Stimulated activated CD8-positive, alpha-beta memory T cell treated with anti-CD3 and anti-CD28 coated beads, Interleukin-15, amount 100 ng/mL, for 4 hours (primary cell): ENCODE results near the gene ARL15.

Experiments used
- DNase-seq, 2 donors: peaks; one replicate each; pipeline ENCODE4 v3.0.0-alpha.2; 2020; ENCODE audit warnings: low read depth in 2 of 2

Gene ARL15

GRCh38 chr5:54040018-54040417 is 270.4 kb downstream of the ARL15 start:
- no peak for DNase-seq

GRCh38 chr5:54037205-54037604 is 273.2 kb downstream of the ARL15 start:
- no peak for DNase-seq

GRCh38 chr5:54030981-54031380 is 279.4 kb downstream of the ARL15 start:
- DNase-seq, result no peak

- DNase-seq, result no peak
These were observed 285.9 kb downstream of the ARL15 start for GRCh38 chr5:54024466-54024865.

GRCh38 chr5:54022223-54022622 is 288.1 kb downstream of the ARL15 start:
- DNase-seq, result no peak

GRCh38 chr5:54021431-54022164 is 288.8 kb downstream of the ARL15 start:
- no peak for DNase-seq

- no peak for DNase-seq
These were observed 291.9 kb downstream of the ARL15 start for GRCh38 chr5:54018438-54018837.

GRCh38 chr5:54017580-54017979 is 292.8 kb downstream of the ARL15 start:
- DNase-seq, result no peak

GRCh38 chr5:54013556-54014194 is 296.7 kb downstream of the ARL15 start:
- DNase-seq, result no peak

- DNase-seq, result no peak
These were observed 300.5 kb downstream of the ARL15 start for GRCh38 chr5:54009828-54010227.

GRCh38 chr5:54009357-54009756 is 301.0 kb downstream of the ARL15 start:
- DNase-seq, result no peak

- DNase-seq, result no peak
These were observed 302.3 kb downstream of the ARL15 start for GRCh38 chr5:54007827-54008777.

GRCh38 chr5:54004697-54005096 is 305.7 kb downstream of the ARL15 start:
- DNase-seq, result no peak

GRCh38 chr5:54002779-54003178 is 307.6 kb downstream of the ARL15 start:
- DNase-seq, result no peak

- no peak for DNase-seq
These were observed 308.2 kb downstream of the ARL15 start for GRCh38 chr5:54001976-54002775.

- no peak for DNase-seq
These were observed 310.4 kb downstream of the ARL15 start for GRCh38 chr5:54000011-54000410.

- DNase-seq, result no peak
These were observed 312.4 kb downstream of the ARL15 start for GRCh38 chr5:53997736-53998627.

GRCh38 chr5:53996008-53996407 is 314.4 kb downstream of the ARL15 start:
- DNase-seq, result no peak

GRCh38 chr5:53994148-53994547 is 316.2 kb downstream of the ARL15 start:
- DNase-seq, result no peak

GRCh38 chr5:53991942-53992341 is 318.4 kb downstream of the ARL15 start:
- no peak for DNase-seq

- no peak for DNase-seq
These were observed 323.3 kb downstream of the ARL15 start for GRCh38 chr5:53987101-53987500.
